Endothelial cell of umbilical vein (primary cell): ENCODE data around the gene PAQR6. TPM values are rescaled to one million over a fixed set of nuclear protein-coding genes. Genes with fewer than 3 reads are reported as not detected.

Experiments
- BruUV-seq: library from RNA; stranded (reverse); fragments of 400-500 nt; replicated peaks from 2 replicates; lab custom pipeline; 2021; lab: Mats Ljungman, UMichigan
- CTCF ChIA-PET: fragments of 300-600, 350-600 bp; sonication (Branson Sonifier 250); formaldehyde crosslinking; loops from one replicate; lab custom pipeline; 2021; ENCODE audit warnings: antibody characterized with exemption, inconsistent platforms; lab: Charles Lee
- POLR2A ChIA-PET: fragments of 300-600, 350-600 bp; sonication (Branson Sonifier 250); formaldehyde crosslinking; loops from one replicate; lab custom pipeline; 2021; ENCODE audit warnings: antibody characterized with exemption, inconsistent platforms; lab: Charles Lee
- DNase-seq: peaks from one replicate; pipeline ENCODE4 v3.0.0-alpha.2; 2011; ENCODE audit warnings: low read depth, low spot score
- FAIRE-seq: peaks from 2 replicates; lab custom pipeline; 2011; peaks lifted over from hg19 to GRCh38; lab: Jason Lieb, UNC
- H2AFZ ChIP-seq: 2 replicates; pipeline ENCODE4 v1.6.0; 2012; ENCODE audit warnings: low read depth, low read length, control low read depth, inconsistent platforms
- H3K27ac ChIP-seq: 2 replicates; pipeline ENCODE4 v1.5.1; 2011; ENCODE audit warnings: low read depth, mild to moderate bottlenecking, control low read depth, low read length, moderate library complexity; ENCODE audit not compliant: insufficient read depth
- H3K27me3 ChIP-seq, 2 experiments: 2 replicates each; pipeline versions ENCODE4 v1.6.0 to v1.6.1; 2011; ENCODE audit warnings: low read length in 2 of 2, mixed read lengths in 1 of 2; ENCODE audit not compliant: control insufficient read depth in 2 of 2, insufficient read depth in 2 of 2
- H3K36me3 ChIP-seq, 2 experiments: 2 replicates in 1 of 2; 3 replicates in 1 of 2; pipeline ENCODE4 v1.5.1; 2011; ENCODE audit warnings: low read length in 2 of 2, mild to moderate bottlenecking in 1 of 2, moderate library complexity in 1 of 2; ENCODE audit not compliant: control insufficient read depth in 2 of 2, insufficient read depth in 2 of 2; ENCODE audit errors: extremely low read depth in 1 of 2
- H3K4me1 ChIP-seq: 3 replicates; pipeline ENCODE4 v1.5.1; 2011; ENCODE audit warnings: mild to moderate bottlenecking, low read length; ENCODE audit not compliant: control insufficient read depth, insufficient read depth; ENCODE audit errors: extremely low read depth
- H3K4me2 ChIP-seq: 2 replicates; pipeline ENCODE4 v1.6.1; 2011; ENCODE audit warnings: low read length, control low read depth, mixed read lengths; ENCODE audit not compliant: insufficient read depth
- H3K4me3 ChIP-seq, 3 experiments: fragments of 200-600 bp in 1 of 3; sonication (generic), shearing (Covaris generic) in 1 of 3; replicated peaks in 1 of 3; 2 replicates each; pipeline ENCODE4 v1.5.1; 2011 to 2016; ENCODE audit warnings: control low read depth in 3 of 3, low read length in 3 of 3, mild to moderate bottlenecking in 2 of 3, inconsistent platforms in 1 of 3, low read depth in 1 of 3, moderate library complexity in 1 of 3; ENCODE audit not compliant: insufficient read depth in 1 of 3
- H3K79me2 ChIP-seq: 2 replicates; pipeline ENCODE4 v1.6.0; 2012; ENCODE audit warnings: low read length, inconsistent platforms; ENCODE audit not compliant: control insufficient read depth, insufficient read depth
- H3K9ac ChIP-seq: replicated peaks from 2 replicates; pipeline ENCODE3; 2011; ENCODE audit warnings: low read length, control low read depth; ENCODE audit not compliant: insufficient read depth; ENCODE audit errors: extremely low read depth
- H3K9me1 ChIP-seq: replicated peaks from 3 replicates; pipeline ENCODE4 v1.6.0; 2011; ENCODE audit warnings: mild to moderate bottlenecking, low read length; ENCODE audit not compliant: control insufficient read depth, insufficient read depth; ENCODE audit errors: extremely low read depth
- H3K9me3 ChIP-seq: replicated peaks from 2 replicates; pipeline ENCODE4 v1.5.1; 2012; ENCODE audit warnings: low read length, inconsistent platforms; ENCODE audit not compliant: control insufficient read depth, insufficient read depth
- H4K20me1 ChIP-seq: replicated peaks from 2 replicates; pipeline ENCODE3; 2011; ENCODE audit warnings: mild to moderate bottlenecking, low read length; ENCODE audit not compliant: control insufficient read depth, insufficient read depth; ENCODE audit errors: extremely low read depth
- EZH2 ChIP-seq: IDR thresholded peaks from 2 replicates; pipeline ENCODE4 v1.6.1; 2012; ENCODE audit warnings: borderline replicate concordance, low read depth, mild to moderate bottlenecking, moderate library complexity, low read length, inconsistent platforms; ENCODE audit not compliant: severe bottlenecking
- FOS ChIP-seq: IDR thresholded peaks from 2 replicates; pipeline ENCODE4 v1.6.1; 2011; ENCODE audit warnings: mild to moderate bottlenecking, low read length, moderate library complexity, borderline replicate concordance; ENCODE audit not compliant: insufficient read depth
- GATA2 ChIP-seq: IDR thresholded peaks from 2 replicates; pipeline ENCODE4 v1.7.0; 2011; ENCODE audit warnings: low read depth, mild to moderate bottlenecking, moderate library complexity, mixed read lengths, low read length; ENCODE audit not compliant: insufficient read length, insufficient read depth
- JUN ChIP-seq: IDR thresholded peaks from 2 replicates; pipeline ENCODE4 v1.6.1; 2011; ENCODE audit warnings: borderline replicate concordance, low read depth; ENCODE audit not compliant: insufficient read length, insufficient read depth
- MYC ChIP-seq: IDR thresholded peaks from one replicate; pipeline ENCODE4 v1.6.1; 2011; ENCODE audit warnings: mild to moderate bottlenecking, low read depth, low read length
- POLR2A ChIP-seq: IDR thresholded peaks from 2 replicates; pipeline ENCODE4 v1.6.1; 2012; ENCODE audit warnings: low read depth, mild to moderate bottlenecking, control low read depth, low read length
- POLR2AphosphoS5 ChIP-seq: IDR thresholded peaks from 2 replicates; pipeline ENCODE4 v1.6.1; 2012; ENCODE audit warnings: low read depth, mild to moderate bottlenecking, control low read depth, low read length, moderate library complexity; ENCODE audit not compliant: insufficient read depth
- dilution Hi-C: fragments of 300-500 bp; cut with MboI; formaldehyde crosslinking; loops from one replicate; pipeline ENCODE4 v1.15.0; 2019; ENCODE audit warnings: low sequenced_read_pairs; ENCODE audit not compliant: extremely low pct_ligation_motif_present
- intact Hi-C: fragments of 100-400 bp; cut with micrococcal nuclease; formaldehyde crosslinking; loops from one replicate; pipeline ENCODE4 v1.10.0; 2022
- polyA plus RNA-seq, 4 experiments: library from polyadenylated mRNA; depleted of rRNA in 3 of 4; stranded (reverse) in 3 of 4; unstranded in 1 of 4; fragments of >200 nt; gene quantifications; 2 replicates each; pipeline versions ENCODE4 v1.2.1 to v1.2.3, GENCODE V29; 2011 to 2012; ENCODE audit warnings: missing spikeins in 1 of 4
- total RNA-seq: library from RNA; stranded (reverse); gene quantifications from 2 replicates; pipeline ENCODE4 v1.2.3, GENCODE V29; 2021
- TF ChIP-seq, protein P1 (sequence below), 2 donors: IDR thresholded peaks; 1 replicate in 1 of 2; 2 replicates in 1 of 2; pipeline ENCODE4 v1.5.1; 2011; ENCODE audit warnings: low read length in 2 of 2, mild to moderate bottlenecking in 2 of 2, moderate library complexity in 2 of 2, control low read depth in 1 of 2, inconsistent platforms in 1 of 2, low read depth in 1 of 2; ENCODE audit not compliant: insufficient read depth in 1 of 2; ENCODE audit errors: extremely low read depth in 1 of 2
- TF ChIP-seq, protein P2 (sequence below): IDR thresholded peaks from 2 replicates; pipeline ENCODE4 v1.6.1; 2011; ENCODE audit not compliant: insufficient read depth, insufficient read length

PAQR6 gene
- total and polyA plus RNA-seq, 2 donors (not counting 3 experiments of a cell fraction or from before 2014, with no cell fraction given) = 1.6 to 2.2 TPM

DNA sequence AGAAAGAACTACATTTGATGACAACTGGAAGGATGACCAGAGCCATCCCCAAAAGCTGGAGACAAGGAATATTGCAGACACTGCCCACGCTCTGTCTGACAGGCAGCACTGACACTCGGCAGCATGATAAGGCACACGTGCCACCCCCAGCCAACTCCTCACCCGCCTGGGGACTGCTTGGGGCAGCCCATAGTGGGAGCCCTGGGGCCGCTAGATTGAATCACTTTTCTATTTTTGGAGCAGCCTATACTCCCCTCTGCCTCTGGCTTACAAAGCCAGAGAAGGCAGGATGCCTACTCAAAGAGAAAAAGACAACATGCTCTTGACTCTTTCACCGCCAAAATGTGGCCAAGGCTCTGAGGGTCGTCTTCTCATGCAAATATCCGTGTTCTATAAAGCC, 33.4 kb upstream of the PAQR6 start:
- Histone ChIP-seq H2AFZ (no peak overlapping the region), H3K27me3 (no peaks in the 10 kb centered on the region), H3K36me3 (peaks cover 8 to 17% of the 10 kb centered on the region in 2 experiments), H3K9me3 (no peaks in the 10 kb centered on the region), H3K27ac (no peak overlapping the region), H3K9ac (peak overlapping the region; percentile 93), H3K4me3 (peak overlapping the region in 2 of 3 experiments; percentile 90 to 95), H4K20me1 (peaks cover 2% of the 10 kb centered on the region), H3K4me1 (peaks cover 14% of the 10 kb centered on the region), H3K9me1 (no peaks in the 10 kb centered on the region), H3K4me2 (peak overlapping the region; percentile 94), H3K79me2 (peaks cover 46% of the 10 kb centered on the region)
- BruUV-seq = no TSS peak
- TF ChIP-seq POLR2AphosphoS5 (no peak), JUN (no peak), POLR2A (no peak), GATA2 (no peak), MYC (no peak), EZH2 (no peak), FOS (no peak)
- TF ChIP-seq, protein P1, sequence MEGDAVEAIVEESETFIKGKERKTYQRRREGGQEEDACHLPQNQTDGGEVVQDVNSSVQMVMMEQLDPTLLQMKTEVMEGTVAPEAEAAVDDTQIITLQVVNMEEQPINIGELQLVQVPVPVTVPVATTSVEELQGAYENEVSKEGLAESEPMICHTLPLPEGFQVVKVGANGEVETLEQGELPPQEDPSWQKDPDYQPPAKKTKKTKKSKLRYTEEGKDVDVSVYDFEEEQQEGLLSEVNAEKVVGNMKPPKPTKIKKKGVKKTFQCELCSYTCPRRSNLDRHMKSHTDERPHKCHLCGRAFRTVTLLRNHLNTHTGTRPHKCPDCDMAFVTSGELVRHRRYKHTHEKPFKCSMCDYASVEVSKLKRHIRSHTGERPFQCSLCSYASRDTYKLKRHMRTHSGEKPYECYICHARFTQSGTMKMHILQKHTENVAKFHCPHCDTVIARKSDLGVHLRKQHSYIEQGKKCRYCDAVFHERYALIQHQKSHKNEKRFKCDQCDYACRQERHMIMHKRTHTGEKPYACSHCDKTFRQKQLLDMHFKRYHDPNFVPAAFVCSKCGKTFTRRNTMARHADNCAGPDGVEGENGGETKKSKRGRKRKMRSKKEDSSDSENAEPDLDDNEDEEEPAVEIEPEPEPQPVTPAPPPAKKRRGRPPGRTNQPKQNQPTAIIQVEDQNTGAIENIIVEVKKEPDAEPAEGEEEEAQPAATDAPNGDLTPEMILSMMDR (IDR thresholded peaks at IDR 0.05; ENCODE audit: extremely low read depth in 1 of 2, insufficient read depth in 1 of 2, low read depth in 1 of 2, low read length in 2 of 2) = no peak
- TF ChIP-seq, protein P2, sequence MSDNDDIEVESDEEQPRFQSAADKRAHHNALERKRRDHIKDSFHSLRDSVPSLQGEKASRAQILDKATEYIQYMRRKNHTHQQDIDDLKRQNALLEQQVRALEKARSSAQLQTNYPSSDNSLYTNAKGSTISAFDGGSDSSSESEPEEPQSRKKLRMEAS = no peak
- DNase-seq = no peak
- dilution Hi-C loops (no loop called here), intact Hi-C loops (no loop called here)
- ChIA-PET CTCF (interaction anchor here (1.4 to 3.2 kb wide), 3 partner anchors 9 to 63 kb away, joined by 3 to 10 read pairs (median 6); no protein-coding TSS in a partner anchor), POLR2A (no interaction called here)
- no peak for FAIRE-seq
